Activated CD4-positive, alpha-beta T cell treated with anti-CD3 and anti-CD28 coated beads for 36 hours (primary cell): ENCODE data around the gene TMEM190. TPM values are rescaled to one million over a fixed set of nuclear protein-coding genes. Genes with fewer than 3 reads are reported as not detected.

ENCODE experiments used
- ATAC-seq: fragments of 200-7000 bp; cut with Tn5 transposase; one replicate; pipeline ENCODE4 v1.10.0; 2021; ENCODE audit warnings: mild to moderate bottlenecking, moderate library complexity
- CTCF ChIA-PET: fragments of 350-600 bp; sonication (Branson Sonifier 250); formaldehyde crosslinking; loops from one replicate; lab custom pipeline; 2021; ENCODE audit warnings: antibody characterized with exemption; lab: Charles Lee
- POLR2A ChIA-PET: fragments of 350-600 bp; sonication (Branson Sonifier 250); formaldehyde crosslinking; loops from one replicate; lab custom pipeline; 2021; ENCODE audit warnings: antibody characterized with exemption, inconsistent platforms; lab: Charles Lee
- DNase-seq: peaks from one replicate; pipeline ENCODE4 v3.0.0-alpha.2; 2020
- H3K27ac Mint-ChIP-seq: one replicate; pipeline ENCODE4 v1.8.0; 2021; ENCODE audit warnings: mixed read lengths
- H3K27me3 Mint-ChIP-seq: one replicate; pipeline ENCODE4 v1.8.0; 2021; ENCODE audit warnings: mixed read lengths
- H3K36me3 Mint-ChIP-seq: one replicate; pipeline ENCODE4 v1.8.0; 2021; ENCODE audit warnings: low read depth, mixed read lengths
- H3K4me1 Mint-ChIP-seq: one replicate; pipeline ENCODE4 v1.8.0; 2021; ENCODE audit warnings: mixed read lengths
- H3K4me3 Mint-ChIP-seq: one replicate; pipeline ENCODE4 v1.8.0; 2021; ENCODE audit warnings: mild to moderate bottlenecking, moderate library complexity, mixed read lengths
- H3K9me3 Mint-ChIP-seq: one replicate; pipeline ENCODE4 v1.8.0; 2021; ENCODE audit warnings: low read depth, mixed read lengths
- intact Hi-C, 2 experiments: fragments of 100-400 bp; cut with DNase I in 1 of 2; cut with micrococcal nuclease in 1 of 2; formaldehyde crosslinking; loops; one replicate each; pipeline versions ENCODE4 v1.14.2 to v1.15.1; 2022 to 2024; cut with DNase I, micrococcal nuclease
- total RNA-seq, 2 experiments: library from RNA; stranded (reverse); gene quantifications; one replicate each; pipeline ENCODE4 v1.2.3, GENCODE V29; 2021

Gene TMEM190
- total RNA-seq, 2 experiments from 2014 or later, result not detected

DNA sequence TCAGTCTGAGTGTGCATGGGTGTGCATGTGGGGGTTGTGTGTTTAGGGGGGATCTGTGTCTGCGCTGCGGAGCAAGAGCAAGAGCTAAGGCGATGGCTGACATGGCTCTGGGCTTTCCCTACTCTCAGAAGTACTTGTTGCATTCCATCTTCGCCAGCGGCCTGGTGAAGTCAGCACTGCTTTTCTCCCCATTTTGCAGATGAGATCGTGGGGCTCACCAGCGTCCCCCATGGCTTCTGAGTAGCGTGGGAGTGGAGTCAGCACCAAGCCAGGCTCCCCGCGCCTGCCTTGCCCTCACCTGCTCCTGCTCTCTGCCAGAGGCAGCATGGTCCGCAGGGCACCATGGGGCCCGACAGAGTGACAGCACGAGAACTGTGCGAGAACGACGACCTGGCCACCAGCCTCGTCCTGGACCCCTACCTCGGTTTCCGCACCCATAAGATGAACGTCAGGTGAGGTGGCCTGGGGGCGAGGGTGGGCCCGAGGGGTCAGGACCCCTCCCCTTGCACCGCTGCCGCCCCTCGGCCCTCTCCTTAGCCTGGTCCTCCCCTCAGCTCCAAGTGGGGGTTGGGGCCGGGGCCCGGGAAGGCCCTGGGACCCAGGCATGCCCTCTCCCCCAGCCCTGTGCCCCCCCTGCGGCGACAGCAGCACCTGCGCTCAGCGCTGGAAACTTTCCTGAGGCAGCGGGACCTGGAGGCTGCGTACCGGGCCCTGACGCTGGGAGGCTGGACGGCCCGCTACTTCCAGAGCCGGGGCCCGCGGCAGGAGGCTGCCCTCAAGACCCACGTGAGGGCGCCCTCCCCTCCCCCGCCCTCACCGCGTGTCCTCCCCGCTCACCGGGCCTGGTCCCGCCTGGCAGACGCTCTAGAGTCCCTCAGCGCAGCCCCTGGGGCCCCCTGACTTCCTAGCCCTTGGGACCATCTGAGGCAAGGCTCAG is 34.8 kb upstream of the TMEM190 start:
- DNase-seq, result no peak
- H3K27me3 Mint-ChIP-seq, result no peaks in the 10 kb centered on the region
- peaks cover 20% of the 10 kb centered on the region for H3K36me3 Mint-ChIP-seq
- peaks cover 18% of the 10 kb centered on the region for H3K4me1 Mint-ChIP-seq
- peak overlapping the region; percentile 86 for H3K4me3 Mint-ChIP-seq
- POLR2A ChIA-PET, result no interaction called here
- intact Hi-C loops, result no loop called here
- no peak for ATAC-seq
- CTCF ChIA-PET, result interaction anchor here (0.5 kb wide), 1 partner anchor 50 kb away, joined by 3 read pairs; no protein-coding TSS in a partner anchor
- no peaks in the 10 kb centered on the region for H3K9me3 Mint-ChIP-seq
- peak overlapping the region; percentile 60 for H3K27ac Mint-ChIP-seq

- H3K4me3 Mint-ChIP-seq, result no peak overlapping the region
- DNase-seq (no peak), ATAC-seq (no peak)
- CTCF ChIA-PET, result interaction anchor here (0.6 kb wide), 1 partner anchor 9 kb away, joined by 6 read pairs; no protein-coding TSS in a partner anchor
- H3K9me3 Mint-ChIP-seq, result no peaks in the 10 kb centered on the region
- POLR2A ChIA-PET, result no interaction called here
- peaks cover 20% of the 10 kb centered on the region for H3K36me3 Mint-ChIP-seq
- H3K4me1 Mint-ChIP-seq, result peaks cover 10% of the 10 kb centered on the region
- intact Hi-C loops, result no loop called here
- H3K27ac Mint-ChIP-seq, result no peak overlapping the region
- no peaks in the 10 kb centered on the region for H3K27me3 Mint-ChIP-seq
Observed at GRCh38 chr19:55344444-55344843, 32.2 kb upstream of the TMEM190 start.

DNA sequence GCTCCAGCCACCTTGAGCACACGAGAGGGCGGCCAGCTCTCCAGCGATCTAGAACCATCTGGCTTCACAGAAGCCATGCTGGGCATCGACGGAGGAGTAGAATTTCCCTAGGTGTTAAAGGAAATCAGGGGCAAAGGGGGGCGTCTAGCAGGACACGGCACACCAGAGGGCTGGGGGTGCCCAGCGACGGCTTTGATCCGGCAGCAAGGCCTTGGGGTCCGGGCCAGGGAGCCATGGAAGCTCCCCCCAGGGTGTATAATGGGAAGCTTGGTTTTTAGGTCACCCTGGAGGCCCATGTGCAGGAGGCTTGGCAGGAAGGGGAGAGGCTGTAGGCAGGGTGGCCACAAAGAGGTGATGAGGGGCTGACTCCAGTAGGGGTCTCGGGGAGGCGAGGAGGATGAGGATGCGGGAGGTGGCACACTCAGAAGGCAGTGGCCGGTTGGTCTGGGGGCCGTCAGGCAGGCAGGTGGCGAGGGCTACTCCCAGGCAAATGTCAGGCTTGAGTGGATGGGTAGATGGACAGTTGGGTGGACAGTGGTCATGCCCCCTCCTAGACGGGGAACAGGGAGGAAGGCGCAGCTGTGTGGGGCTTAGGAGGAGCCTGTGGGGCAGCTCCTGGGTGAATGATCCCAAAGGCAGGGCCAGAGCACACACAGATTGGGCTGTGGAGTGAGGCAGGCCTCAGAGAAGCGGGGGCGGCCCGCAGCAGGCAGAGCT is 31.4 kb upstream of the TMEM190 start:
- ChIA-PET POLR2A (no interaction called here), CTCF (no interaction called here)
- no peaks in the 10 kb centered on the region for H3K9me3 Mint-ChIP-seq
- H3K4me3 Mint-ChIP-seq, result no peak overlapping the region
- DNase-seq (no peak), ATAC-seq (no peak)
- H3K27ac Mint-ChIP-seq, result no peak overlapping the region
- intact Hi-C loops, result no loop called here
- peaks cover 20% of the 10 kb centered on the region for H3K36me3 Mint-ChIP-seq
- no peaks in the 10 kb centered on the region for H3K27me3 Mint-ChIP-seq
- H3K4me1 Mint-ChIP-seq, result peaks cover 10% of the 10 kb centered on the region

GRCh38 chr19:55345818-55346724 is 30.6 kb upstream of the TMEM190 start:
- ATAC-seq, result no peak
- intact Hi-C loops, result no loop called here
- peaks cover 2% of the 10 kb centered on the region for H3K27me3 Mint-ChIP-seq
- no peak for DNase-seq
- H3K4me1 Mint-ChIP-seq, result peaks cover 4% of the 10 kb centered on the region
- ChIA-PET POLR2A (no interaction called here), CTCF (no interaction called here)
- H3K4me3 Mint-ChIP-seq, result no peak overlapping the region
- H3K27ac Mint-ChIP-seq, result no peak overlapping the region
- H3K36me3 Mint-ChIP-seq, result peaks cover 20% of the 10 kb centered on the region
- H3K9me3 Mint-ChIP-seq, result no peaks in the 10 kb centered on the region

- ATAC-seq (no peak), DNase-seq (no peak)
- Mint-ChIP-seq H3K27me3 (peaks cover 11% of the 10 kb centered on the region), H3K9me3 (no peaks in the 10 kb centered on the region), H3K4me3 (no peak overlapping the region), H3K36me3 (peaks cover 14% of the 10 kb centered on the region), H3K27ac (no peak overlapping the region), H3K4me1 (no peaks in the 10 kb centered on the region)
- POLR2A ChIA-PET, result no interaction called here
- CTCF ChIA-PET, result no interaction called here
- intact Hi-C loops, result no loop called here
Observed at GRCh38 chr19:55346725-55347441, 29.7 kb upstream of the TMEM190 start.

GRCh38 chr19:55347442-55348009 is 29.1 kb upstream of the TMEM190 start:
- H3K36me3 Mint-ChIP-seq, result peaks cover 11% of the 10 kb centered on the region
- no peak for ATAC-seq
- intact Hi-C loops, result no loop called here
- H3K4me1 Mint-ChIP-seq, result peaks cover under 1% of the 10 kb centered on the region
- H3K4me3 Mint-ChIP-seq, result no peak overlapping the region
- ChIA-PET CTCF (interaction anchor here (0.7 kb wide), 1 partner anchor 37 kb away, joined by 4 read pairs; no protein-coding TSS in a partner anchor), POLR2A (no interaction called here)
- no peaks in the 10 kb centered on the region for H3K9me3 Mint-ChIP-seq
- peaks cover 15% of the 10 kb centered on the region for H3K27me3 Mint-ChIP-seq
- H3K27ac Mint-ChIP-seq, result no peak overlapping the region
- DNase-seq, result no peak

GRCh38 chr19:55348317-55349034 is 28.1 kb upstream of the TMEM190 start:
- intact Hi-C loops, result no loop called here
- Mint-ChIP-seq H3K4me1 (peaks cover 9% of the 10 kb centered on the region), H3K27ac (no peak overlapping the region), H3K36me3 (peaks cover 3% of the 10 kb centered on the region), H3K4me3 (no peak overlapping the region), H3K9me3 (no peaks in the 10 kb centered on the region), H3K27me3 (peaks cover 25% of the 10 kb centered on the region)
- ATAC-seq (no peak), DNase-seq (no peak)
- POLR2A ChIA-PET, result interaction anchor here (1.5 kb wide), 1 partner anchor 9 kb away, joined by 3 read pairs; the partner anchor contains the start of gene KMT5C
- CTCF ChIA-PET, result interaction anchor here (0.7 to 0.8 kb wide), 3 partner anchors 13 to 111 kb away, joined by 3 to 4 read pairs (median 4); no protein-coding TSS in a partner anchor

DNA sequence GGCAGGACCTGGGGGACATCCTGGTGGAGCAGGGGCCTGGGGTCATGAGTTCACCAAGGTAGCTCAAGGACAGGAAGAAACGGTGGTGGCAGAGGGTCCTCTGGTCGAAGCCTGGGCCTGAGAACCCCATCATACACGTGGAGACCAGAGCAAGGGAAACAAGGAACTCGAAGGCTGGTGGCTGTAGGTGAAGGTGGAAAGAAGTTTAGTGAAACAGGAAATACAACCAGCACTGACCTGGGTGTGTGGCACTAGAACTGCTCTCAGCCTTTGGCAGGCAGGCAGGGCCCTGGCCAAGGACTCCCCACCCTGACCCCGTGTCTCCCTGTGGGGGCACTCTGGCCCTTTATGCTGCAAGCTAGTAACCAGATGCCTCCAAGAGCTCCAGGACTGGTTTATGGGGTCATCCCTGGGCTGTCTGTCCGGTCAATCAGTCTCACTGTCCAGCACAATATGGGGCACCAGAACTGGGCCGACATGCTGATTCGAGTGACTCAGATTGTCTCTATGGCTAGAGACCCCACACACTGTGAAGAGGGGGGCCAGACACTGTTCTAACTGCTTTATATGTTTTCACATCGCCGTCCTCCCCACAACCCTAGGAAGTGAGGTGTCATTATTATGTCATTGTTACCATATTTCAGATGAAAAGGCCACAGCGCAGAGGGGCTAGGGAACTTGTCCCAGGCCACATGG is 25.9 kb upstream of the TMEM190 start:
- H3K4me1 Mint-ChIP-seq, result peaks cover 13% of the 10 kb centered on the region
- intact Hi-C loops, result loop anchor here in 1 of 2 experiments (5.0 kb wide), 1 partner anchor 92 kb away; the partner anchor contains the start of gene SHISA7
- H3K4me3 Mint-ChIP-seq, result no peak overlapping the region
- no peak for DNase-seq
- peaks cover 34% of the 10 kb centered on the region for H3K27me3 Mint-ChIP-seq
- ChIA-PET POLR2A (interaction anchor here (0.9 kb wide), 1 partner anchor 11 kb away, joined by 4 read pairs; the partner anchor contains the start of gene KMT5C), CTCF (interaction anchor here (0.6 to 0.7 kb wide), 3 partner anchors 138 to 172 kb away, joined by 3 read pairs; no protein-coding TSS in a partner anchor)
- no peak overlapping the region for H3K27ac Mint-ChIP-seq
- no peaks in the 10 kb centered on the region for H3K36me3 Mint-ChIP-seq
- H3K9me3 Mint-ChIP-seq, result no peaks in the 10 kb centered on the region
- no peak for ATAC-seq

- ATAC-seq (no peak), DNase-seq (no peak)
- H3K4me1 Mint-ChIP-seq, result peaks cover 13% of the 10 kb centered on the region
- H3K36me3 Mint-ChIP-seq, result no peaks in the 10 kb centered on the region
- H3K27me3 Mint-ChIP-seq, result peaks cover 37% of the 10 kb centered on the region
- intact Hi-C loops, result loop anchor here in 1 of 2 experiments (5.0 kb wide), 1 partner anchor 90 kb away; the partner anchor contains the start of gene SHISA7
- no peak overlapping the region for H3K27ac Mint-ChIP-seq
- no peaks in the 10 kb centered on the region for H3K9me3 Mint-ChIP-seq
- POLR2A ChIA-PET, result interaction anchor here (1.0 kb wide), 2 partner anchors 12 to 55 kb away, joined by 3 read pairs; partner anchors contain the start of gene KMT5C
- H3K4me3 Mint-ChIP-seq, result no peak overlapping the region
- CTCF ChIA-PET, result interaction anchor here (0.6 kb wide), 1 partner anchor 50 kb away, joined by 3 read pairs; no protein-coding TSS in a partner anchor
Observed at GRCh38 chr19:55352040-55352439, 24.6 kb upstream of the TMEM190 start.
